NCI-H460 (cell line): ENCODE measurements around the gene IL18. TPM values are rescaled to one million over a fixed set of nuclear protein-coding genes. Genes with fewer than 3 reads are reported as not detected.
"Not testable (repeated sequence)": the region's sequence is repeated elsewhere in the genome, so short reads cannot be mapped to it uniquely, and the experiment has no call there.

Source experiments
- DNase-seq: peaks from one replicate; pipeline ENCODE4 v3.0.0-alpha.2; 2016; ENCODE audit warnings: low read depth; ENCODE audit errors: extremely low read depth
- polyA plus RNA-seq: library from polyadenylated mRNA; depleted of rRNA; stranded (reverse); fragments of >200 nt; gene quantifications from 2 replicates; pipeline ENCODE4 v1.2.3, GENCODE V29; 2014; cell fraction: nucleus; rRNA removed
- total RNA-seq: library from RNA; depleted of rRNA; stranded (reverse); fragments of >200 nt; shearing (Covaris generic); gene quantifications from 2 replicates; pipeline ENCODE4 v1.2.3, GENCODE V29; 2014; rRNA removed

IL18 gene
- 4.2 and 6.0 TPM in 2 replicates for total RNA-seq
- polyA plus RNA-seq = 3.2 and 4.4 TPM in 2 replicates

- DNase-seq = no peak
These were observed at the start of gene IL18 for GRCh38 chr11:112163875-112164685. Gene IL18, minus strand, starts transcription at chr11:112164094. Its CDS starts 9,041 bp downstream, at chr11:112155053.

- DNase-seq = no peak
These were observed 48.8 kb upstream of the IL18 start for GRCh38 chr11:112212710-112213109.

DNA sequence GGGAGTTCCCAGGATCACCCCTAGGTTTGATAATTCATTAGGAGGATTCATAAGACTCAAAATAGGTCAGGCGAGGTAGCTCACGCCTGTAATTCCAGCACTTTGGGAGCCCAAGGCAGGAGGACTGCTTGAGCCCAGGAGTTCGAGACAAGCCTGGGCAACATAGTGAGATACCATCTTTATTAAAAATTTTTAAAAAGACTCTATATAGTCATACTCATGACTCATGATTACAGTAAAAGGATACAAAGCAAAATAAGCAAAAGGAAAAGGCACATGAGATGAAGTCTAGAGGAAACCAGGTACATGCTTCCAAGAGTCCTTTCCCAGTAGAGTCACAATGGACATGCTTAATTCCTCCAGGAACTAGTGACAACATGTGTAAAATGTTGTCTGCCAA is 48.4 kb upstream of the IL18 start:
- no peak for DNase-seq

DNA sequence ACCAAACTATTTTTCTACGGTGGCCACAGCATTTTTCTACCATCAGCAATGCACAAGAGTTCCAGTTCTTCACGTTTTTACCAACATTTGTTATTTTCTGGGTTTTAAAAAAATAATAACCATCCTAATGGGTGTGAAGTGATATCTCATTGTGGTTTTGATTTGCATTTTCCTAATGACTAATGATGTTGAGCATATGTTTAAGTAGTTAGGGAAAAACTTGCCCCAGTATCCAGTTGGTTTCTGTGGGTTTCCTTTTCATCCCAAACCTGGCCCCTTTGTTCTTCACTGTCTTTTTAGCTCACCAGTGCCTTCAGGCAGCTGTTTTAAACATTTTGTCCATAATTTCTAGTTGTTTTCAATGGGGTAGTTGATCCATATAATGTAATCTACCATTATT is 47.6 kb upstream of the IL18 start:
- no peak for DNase-seq

GRCh38 chr11:112210890-112211289 is 47.0 kb upstream of the IL18 start:
- no peak for DNase-seq

- no peak for DNase-seq
These were observed 42.2 kb upstream of the IL18 start for GRCh38 chr11:112206071-112206470.

- no peak for DNase-seq
These were observed 36.4 kb upstream of the IL18 start for GRCh38 chr11:112200252-112200651.

GRCh38 chr11:112199101-112199500 is 35.2 kb upstream of the IL18 start:
- DNase-seq = not testable (repeated sequence)

DNA sequence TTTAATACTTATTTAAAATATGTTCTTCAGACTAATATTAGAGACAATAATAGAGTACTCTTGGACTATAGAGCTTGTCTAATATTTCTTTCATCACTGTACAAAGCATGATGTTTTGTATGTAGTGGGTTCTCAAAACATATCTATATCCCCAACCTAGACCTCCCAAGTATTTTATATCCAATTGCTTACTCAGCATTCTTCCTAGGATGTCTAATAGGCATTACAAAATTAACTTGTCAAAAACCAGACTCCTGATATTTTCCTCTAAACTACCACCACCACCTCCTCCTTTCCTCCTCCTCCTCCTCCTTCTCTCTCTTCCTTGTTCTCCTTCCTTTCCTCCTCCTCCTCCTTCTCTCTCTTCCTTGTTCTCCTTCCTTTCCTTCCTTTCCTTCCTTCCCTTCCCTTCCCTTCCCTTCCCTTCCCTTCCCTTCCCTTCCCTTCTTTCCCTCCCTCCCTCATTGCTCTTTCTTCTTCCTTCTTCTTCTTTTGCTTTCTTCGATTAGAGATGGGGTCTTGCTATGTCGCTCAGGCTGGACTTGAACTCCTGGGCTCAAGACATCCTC is 32.7 kb upstream of the IL18 start:
- no peak for DNase-seq

GRCh38 chr11:112195951-112196351 is 32.1 kb upstream of the IL18 start:
- no peak for DNase-seq

DNA sequence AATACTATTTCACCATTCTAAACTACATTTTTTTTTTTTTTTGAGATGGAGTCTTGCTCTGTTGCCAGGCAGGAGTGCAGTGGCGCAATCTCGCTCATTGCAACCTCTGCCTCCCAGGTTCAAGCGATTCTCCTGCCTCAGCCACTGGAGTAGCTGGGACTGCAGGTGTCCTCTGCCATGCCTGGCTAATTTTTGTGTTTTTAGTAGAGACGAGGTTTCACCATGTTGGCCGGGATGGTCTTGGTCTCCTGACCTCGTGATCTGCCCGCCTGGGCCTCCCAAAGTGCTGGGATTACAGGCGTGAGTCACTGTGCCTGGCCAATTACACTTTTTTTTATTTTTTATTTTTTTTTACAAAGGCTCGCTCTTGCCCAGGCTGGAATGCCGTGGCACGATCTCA is 31.2 kb upstream of the IL18 start:
- not testable (repeated sequence) for DNase-seq

DNA sequence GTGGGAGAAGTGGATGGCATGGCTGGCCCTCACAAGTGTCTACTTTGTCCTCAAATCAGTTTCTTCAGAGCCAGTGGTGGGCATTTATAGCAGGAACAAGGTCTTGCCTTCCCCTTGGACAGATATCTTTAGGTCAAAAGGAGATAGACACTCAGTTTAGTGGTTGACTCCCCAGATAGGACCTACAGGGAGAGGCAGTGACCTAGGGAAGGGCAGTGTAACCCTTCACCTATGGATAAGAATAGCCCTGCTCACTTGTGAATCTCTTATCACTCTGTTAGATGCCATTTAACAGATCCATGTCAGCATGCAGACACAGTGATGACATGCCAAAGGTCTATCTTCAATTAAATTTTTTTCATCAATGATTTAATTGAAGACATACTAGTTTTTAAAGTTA is 22.4 kb upstream of the IL18 start:
- DNase-seq = no peak

- DNase-seq = no peak
These were observed 22.0 kb upstream of the IL18 start for GRCh38 chr11:112185883-112186282.

DNA sequence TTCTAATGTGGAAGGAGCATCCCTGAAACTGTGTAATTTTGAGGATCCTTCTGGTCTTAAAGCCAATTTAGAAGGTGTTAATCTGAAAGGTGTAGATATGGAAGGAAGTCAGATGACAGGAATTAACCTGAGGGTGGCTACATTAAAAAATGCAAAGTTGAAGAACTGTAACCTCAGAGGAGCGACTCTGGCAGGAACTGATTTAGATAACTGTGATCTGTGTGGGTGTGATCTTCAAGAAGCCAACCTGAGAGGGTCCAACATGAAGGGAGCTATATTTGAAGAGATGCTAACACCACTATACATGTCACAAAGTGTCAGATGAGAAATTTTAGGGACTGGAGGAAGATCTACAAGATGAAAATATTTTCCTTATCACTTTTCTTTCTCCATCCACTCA is 19.0 kb upstream of the IL18 start:
- DNase-seq = no peak

GRCh38 chr11:112179601-112180000 is 15.7 kb upstream of the IL18 start:
- no peak for DNase-seq

GRCh38 chr11:112178936-112179335 is 15.0 kb upstream of the IL18 start:
- DNase-seq = no peak

DNA sequence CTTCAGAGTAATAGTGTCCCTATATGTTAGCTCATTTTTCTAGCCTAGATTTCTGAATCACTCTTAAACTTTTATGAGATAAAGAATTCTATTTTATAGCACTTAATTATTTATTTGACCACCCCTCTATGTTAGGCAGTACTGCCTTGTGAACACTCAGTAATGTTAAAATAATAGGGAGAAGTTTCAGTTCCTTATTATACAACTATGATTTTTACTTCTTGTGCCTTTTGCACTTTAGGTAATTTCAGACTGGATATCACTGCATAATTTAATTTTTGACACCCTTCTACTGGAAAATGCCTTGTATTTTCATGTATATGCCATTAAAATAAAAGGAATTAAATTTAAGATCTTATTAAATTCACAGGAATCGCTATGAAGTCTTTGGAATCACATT is 14.5 kb upstream of the IL18 start:
- no peak for DNase-seq

DNA sequence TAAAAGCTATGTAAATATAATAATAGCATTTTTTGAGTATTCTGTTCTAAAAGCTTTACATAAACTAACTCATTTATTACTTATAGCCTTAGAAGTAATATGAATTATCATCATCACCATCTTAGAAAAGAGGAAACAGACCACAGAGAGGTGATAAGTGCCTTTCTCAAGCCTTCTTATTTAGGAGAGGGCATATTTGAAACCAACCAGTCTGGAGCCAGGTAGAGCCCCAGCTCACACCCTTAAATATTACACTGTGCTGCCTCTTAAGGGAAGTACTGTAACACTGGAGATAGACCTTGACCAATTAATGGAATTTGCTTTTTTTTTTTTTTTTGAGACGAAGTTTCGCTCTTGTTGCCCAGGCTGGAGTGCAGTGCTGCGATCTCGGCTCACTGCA is 13.7 kb upstream of the IL18 start:
- no peak for DNase-seq

- no peak for DNase-seq
These were observed 12.2 kb upstream of the IL18 start for GRCh38 chr11:112176077-112176476.

GRCh38 chr11:112175599-112175952 is 11.7 kb upstream of the IL18 start:
- no peak for DNase-seq

DNA sequence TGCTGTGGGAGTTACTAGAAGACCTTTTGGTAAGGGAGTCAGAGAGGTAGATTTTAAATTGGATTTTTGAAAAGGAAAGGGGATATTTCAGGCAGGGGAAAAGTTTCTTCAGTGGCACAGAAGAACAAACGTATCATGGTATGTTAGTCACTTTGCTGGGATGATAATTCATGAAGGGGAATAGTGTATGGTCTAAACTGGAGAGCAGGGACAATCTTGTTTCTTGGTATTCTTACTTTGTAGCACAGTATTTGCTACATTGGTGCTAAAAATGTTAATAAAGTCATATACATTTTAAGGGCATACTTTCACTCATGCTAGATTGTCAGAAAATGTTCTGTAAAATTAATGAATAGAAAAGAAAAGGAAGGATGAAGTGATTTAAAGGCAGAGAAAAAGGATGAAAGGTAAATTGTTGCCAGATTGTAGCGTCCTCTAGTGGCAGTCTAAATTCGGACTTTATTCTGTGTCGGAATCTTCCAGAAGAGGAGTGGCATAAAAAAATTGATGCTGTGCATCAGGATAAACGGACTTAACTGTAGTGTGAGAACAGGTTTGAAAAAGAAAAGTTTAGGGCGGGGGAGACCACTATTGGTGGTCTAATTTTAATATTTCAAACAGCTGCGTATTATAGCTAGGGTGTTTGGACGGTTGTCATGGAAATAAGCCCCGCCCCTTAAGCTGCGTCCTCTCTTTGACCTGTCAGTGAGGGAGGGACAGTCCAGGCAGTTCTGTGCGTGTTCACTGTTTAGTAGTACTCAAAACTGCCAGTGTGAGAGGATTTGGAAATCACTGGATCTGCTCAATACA is 11.1 kb upstream of the IL18 start, which contains the start of gene BCO2:
TSS of gene BCO2 (plus strand) at position 724 of the 810 bp plus-strand sequence. CDS start 90 bp downstream, outside the sequence.
- peak; percentile 49 for DNase-seq
